ENCODE data around the gene MROH9. TPM values are rescaled to one million over a fixed set of nuclear protein-coding genes. Genes with fewer than 3 reads are reported as not detected.

Gene MROH9
- total RNA-seq, 1 experiment from 2014 or later = not detected

DNA sequence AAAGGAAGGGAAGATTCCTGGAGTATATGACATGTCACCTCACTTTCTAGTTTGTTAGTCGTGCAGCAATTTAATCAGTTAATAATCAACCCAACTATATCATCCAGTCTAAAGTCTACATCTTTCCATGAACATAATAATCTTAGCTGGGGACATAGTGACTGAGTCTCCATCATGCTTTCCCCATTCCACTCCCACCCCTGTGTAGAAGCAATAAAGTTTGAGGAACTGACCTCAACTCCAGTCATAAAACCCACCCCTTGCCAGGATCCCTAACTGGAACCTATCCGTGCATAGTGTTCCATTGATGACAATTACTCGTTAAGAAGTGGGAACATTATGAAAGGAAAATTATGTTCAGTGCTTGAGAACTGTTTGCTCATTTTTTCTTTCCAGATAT, 48.9 kb upstream of the MROH9 start:
- H3K27me3 ChIP-seq (ENCODE audit: control insufficient read depth, insufficient read depth, low read length) = no peaks in the 10 kb centered on the region
- BruUV-seq (replicated peaks) = no TSS peak
- no peaks in the 10 kb centered on the region for H3K36me3 ChIP-seq (ENCODE audit: control insufficient read depth, insufficient read depth, low read length)
- in situ Hi-C loops (cut with HindIII; ENCODE audit: low pct_unique_long_range_greater_than_20kb, low sequenced_read_pairs) = no loop called here
- H3K27ac ChIP-seq (ENCODE audit: low read length) = no peak overlapping the region
- intact Hi-C loops (cut with micrococcal nuclease; ENCODE audit: unreplicated experiment) = no loop called here
- H3K9me3 ChIP-seq (ENCODE audit: control insufficient read depth, insufficient read depth, low read depth, low read length) = no peaks in the 10 kb centered on the region
- CTCF ChIA-PET = no interaction called here
- H3K4me1 ChIP-seq (ENCODE audit: control insufficient read depth, insufficient read depth, low read length) = no peaks in the 10 kb centered on the region; the same call in 1 of the 2 replicates
- POLR2A ChIA-PET = no interaction called here
- H3K4me3 ChIP-seq (ENCODE audit: low read depth in 2 of 2, low read length in 2 of 2) = no peak overlapping the region
- TF ChIP-seq, protein P1, sequence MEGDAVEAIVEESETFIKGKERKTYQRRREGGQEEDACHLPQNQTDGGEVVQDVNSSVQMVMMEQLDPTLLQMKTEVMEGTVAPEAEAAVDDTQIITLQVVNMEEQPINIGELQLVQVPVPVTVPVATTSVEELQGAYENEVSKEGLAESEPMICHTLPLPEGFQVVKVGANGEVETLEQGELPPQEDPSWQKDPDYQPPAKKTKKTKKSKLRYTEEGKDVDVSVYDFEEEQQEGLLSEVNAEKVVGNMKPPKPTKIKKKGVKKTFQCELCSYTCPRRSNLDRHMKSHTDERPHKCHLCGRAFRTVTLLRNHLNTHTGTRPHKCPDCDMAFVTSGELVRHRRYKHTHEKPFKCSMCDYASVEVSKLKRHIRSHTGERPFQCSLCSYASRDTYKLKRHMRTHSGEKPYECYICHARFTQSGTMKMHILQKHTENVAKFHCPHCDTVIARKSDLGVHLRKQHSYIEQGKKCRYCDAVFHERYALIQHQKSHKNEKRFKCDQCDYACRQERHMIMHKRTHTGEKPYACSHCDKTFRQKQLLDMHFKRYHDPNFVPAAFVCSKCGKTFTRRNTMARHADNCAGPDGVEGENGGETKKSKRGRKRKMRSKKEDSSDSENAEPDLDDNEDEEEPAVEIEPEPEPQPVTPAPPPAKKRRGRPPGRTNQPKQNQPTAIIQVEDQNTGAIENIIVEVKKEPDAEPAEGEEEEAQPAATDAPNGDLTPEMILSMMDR (IDR thresholded peaks at IDR 0.05) = no peak
- TF ChIP-seq TCF7L2 (IDR thresholded peaks at IDR 0.05; ENCODE audit: low read depth, low read length) = no peak
- TF ChIP-seq, protein P2, sequence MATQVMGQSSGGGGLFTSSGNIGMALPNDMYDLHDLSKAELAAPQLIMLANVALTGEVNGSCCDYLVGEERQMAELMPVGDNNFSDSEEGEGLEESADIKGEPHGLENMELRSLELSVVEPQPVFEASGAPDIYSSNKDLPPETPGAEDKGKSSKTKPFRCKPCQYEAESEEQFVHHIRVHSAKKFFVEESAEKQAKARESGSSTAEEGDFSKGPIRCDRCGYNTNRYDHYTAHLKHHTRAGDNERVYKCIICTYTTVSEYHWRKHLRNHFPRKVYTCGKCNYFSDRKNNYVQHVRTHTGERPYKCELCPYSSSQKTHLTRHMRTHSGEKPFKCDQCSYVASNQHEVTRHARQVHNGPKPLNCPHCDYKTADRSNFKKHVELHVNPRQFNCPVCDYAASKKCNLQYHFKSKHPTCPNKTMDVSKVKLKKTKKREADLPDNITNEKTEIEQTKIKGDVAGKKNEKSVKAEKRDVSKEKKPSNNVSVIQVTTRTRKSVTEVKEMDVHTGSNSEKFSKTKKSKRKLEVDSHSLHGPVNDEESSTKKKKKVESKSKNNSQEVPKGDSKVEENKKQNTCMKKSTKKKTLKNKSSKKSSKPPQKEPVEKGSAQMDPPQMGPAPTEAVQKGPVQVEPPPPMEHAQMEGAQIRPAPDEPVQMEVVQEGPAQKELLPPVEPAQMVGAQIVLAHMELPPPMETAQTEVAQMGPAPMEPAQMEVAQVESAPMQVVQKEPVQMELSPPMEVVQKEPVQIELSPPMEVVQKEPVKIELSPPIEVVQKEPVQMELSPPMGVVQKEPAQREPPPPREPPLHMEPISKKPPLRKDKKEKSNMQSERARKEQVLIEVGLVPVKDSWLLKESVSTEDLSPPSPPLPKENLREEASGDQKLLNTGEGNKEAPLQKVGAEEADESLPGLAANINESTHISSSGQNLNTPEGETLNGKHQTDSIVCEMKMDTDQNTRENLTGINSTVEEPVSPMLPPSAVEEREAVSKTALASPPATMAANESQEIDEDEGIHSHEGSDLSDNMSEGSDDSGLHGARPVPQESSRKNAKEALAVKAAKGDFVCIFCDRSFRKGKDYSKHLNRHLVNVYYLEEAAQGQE (IDR thresholded peaks at IDR 0.05; ENCODE audit: insufficient read depth in 1 of 2, low read depth in 2 of 2, low read length in 1 of 2) = no peak
- no peak for TF ChIP-seq POLR2AphosphoS5 (IDR thresholded peaks at IDR 0.05; ENCODE audit: low read depth, low read length)
- TF ChIP-seq SIN3A (IDR thresholded peaks at IDR 0.05; ENCODE audit: borderline replicate concordance, insufficient read depth, low read depth, low read length) = no peak
- DNase-seq (ENCODE audit: low read depth, low spot score) (no peak), ATAC-seq (no peak)

DNA sequence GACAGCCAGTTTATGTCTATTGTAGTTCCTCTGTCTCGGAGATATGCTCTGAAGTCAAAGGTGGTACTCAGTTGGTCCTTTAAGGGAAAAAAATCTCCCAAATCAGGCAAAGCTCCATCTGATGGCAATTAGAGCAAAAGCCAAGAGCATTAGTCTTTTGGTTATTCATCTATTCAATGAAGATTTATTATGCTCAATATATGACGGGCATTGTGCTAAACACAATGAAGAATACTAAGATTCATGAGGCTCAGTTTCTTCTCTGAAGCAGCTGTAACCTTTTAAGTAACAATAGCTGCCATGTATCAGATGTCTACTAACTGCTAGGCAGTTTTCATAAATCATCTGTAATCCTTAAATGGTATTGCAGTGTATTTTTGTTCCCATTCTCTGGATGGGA, 47.6 kb upstream of the MROH9 start:
- BruUV-seq (replicated peaks) = no TSS peak
- in situ Hi-C loops (cut with HindIII; ENCODE audit: low pct_unique_long_range_greater_than_20kb, low sequenced_read_pairs) = no loop called here
- no peak overlapping the region for H3K27ac ChIP-seq (ENCODE audit: low read length)

More for the DNA sequence above, 47.6 kb upstream of the MROH9 start:
- no peaks in the 10 kb centered on the region for H3K36me3 ChIP-seq (ENCODE audit: control insufficient read depth, insufficient read depth, low read length)
- intact Hi-C loops (cut with micrococcal nuclease; ENCODE audit: unreplicated experiment) = no loop called here
- H3K4me1 ChIP-seq (ENCODE audit: control insufficient read depth, insufficient read depth, low read length) = no peaks in the 10 kb centered on the region
- CTCF ChIA-PET = no interaction called here
- H3K9me3 ChIP-seq (ENCODE audit: control insufficient read depth, insufficient read depth, low read depth, low read length) = no peaks in the 10 kb centered on the region
- no peaks in the 10 kb centered on the region for H3K27me3 ChIP-seq (ENCODE audit: control insufficient read depth, insufficient read depth, low read length)
- no peak for TF ChIP-seq POLR2AphosphoS5 (IDR thresholded peaks at IDR 0.05; ENCODE audit: low read depth, low read length)
- TF ChIP-seq SIN3A (IDR thresholded peaks at IDR 0.05; ENCODE audit: borderline replicate concordance, insufficient read depth, low read depth, low read length) = no peak
- TF ChIP-seq, protein P2 (IDR thresholded peaks at IDR 0.05; ENCODE audit: insufficient read depth in 1 of 2, low read depth in 2 of 2, low read length in 1 of 2) = no peak
- TF ChIP-seq, protein P1 (IDR thresholded peaks at IDR 0.05) = no peak
- no peak for TF ChIP-seq TCF7L2 (IDR thresholded peaks at IDR 0.05; ENCODE audit: low read depth, low read length)
- ATAC-seq (no peak), DNase-seq (ENCODE audit: low read depth, low spot score) (no peak)
- POLR2A ChIA-PET = no interaction called here
- H3K4me3 ChIP-seq (ENCODE audit: low read depth in 2 of 2, low read length in 2 of 2) = no peak overlapping the region

All from Panc1 (cell line).